ENCODE data around the gene ICA1L.

DNA sequence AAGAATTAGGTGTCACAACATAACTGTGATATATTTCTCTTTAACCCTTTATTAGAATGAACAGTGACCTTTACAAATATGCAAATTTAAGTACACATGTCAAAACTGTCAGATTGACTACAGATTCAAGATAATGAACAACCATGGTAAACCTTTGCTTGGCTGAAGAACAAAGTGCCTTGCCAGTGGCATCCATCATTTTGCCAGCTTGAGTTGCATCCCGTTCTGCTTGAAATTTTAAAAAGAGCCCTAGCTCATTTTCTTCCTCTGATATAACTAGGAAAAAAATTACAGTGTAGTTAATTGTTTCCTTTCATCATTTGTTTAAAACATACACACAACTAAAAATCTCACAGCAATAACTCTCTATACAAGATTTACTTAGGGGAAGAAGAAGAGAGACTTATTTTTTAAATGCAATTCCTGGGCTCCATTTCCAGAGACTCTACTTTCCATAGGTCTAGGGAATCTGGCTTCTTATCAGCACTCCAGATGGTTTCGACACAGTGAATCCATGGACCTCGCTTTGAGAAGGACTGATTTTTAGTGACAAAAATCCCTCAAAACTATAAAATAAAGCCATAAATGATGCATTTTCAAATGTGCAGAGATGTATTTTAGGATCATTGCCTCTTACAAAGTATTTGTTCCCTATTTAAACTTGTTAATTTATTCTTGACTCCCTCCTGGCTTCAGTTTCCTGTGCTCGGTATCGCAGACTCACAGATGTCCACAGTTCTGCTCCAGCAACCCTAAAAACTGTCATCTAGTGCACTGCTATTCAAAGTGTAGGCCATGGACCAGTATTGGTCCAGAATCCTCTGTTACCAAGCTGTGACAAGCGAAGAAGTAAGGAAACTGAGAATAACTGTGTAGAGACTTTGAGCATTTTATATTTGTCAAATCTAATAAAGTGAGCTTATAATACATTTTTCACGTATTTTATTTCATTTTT lies 50.1 kb downstream of the ICA1L start:
- TF ChIP-seq POLR2A (IDR thresholded peaks at IDR 0.05) (no peak), POLR2AphosphoS5 (IDR thresholded peaks at IDR 0.05) (no peak)
- TF ChIP-seq, protein P1, sequence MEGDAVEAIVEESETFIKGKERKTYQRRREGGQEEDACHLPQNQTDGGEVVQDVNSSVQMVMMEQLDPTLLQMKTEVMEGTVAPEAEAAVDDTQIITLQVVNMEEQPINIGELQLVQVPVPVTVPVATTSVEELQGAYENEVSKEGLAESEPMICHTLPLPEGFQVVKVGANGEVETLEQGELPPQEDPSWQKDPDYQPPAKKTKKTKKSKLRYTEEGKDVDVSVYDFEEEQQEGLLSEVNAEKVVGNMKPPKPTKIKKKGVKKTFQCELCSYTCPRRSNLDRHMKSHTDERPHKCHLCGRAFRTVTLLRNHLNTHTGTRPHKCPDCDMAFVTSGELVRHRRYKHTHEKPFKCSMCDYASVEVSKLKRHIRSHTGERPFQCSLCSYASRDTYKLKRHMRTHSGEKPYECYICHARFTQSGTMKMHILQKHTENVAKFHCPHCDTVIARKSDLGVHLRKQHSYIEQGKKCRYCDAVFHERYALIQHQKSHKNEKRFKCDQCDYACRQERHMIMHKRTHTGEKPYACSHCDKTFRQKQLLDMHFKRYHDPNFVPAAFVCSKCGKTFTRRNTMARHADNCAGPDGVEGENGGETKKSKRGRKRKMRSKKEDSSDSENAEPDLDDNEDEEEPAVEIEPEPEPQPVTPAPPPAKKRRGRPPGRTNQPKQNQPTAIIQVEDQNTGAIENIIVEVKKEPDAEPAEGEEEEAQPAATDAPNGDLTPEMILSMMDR (IDR thresholded peaks at IDR 0.05), result no peak
